ENCODE results near the gene NEURL3. TPM values are rescaled to one million over a fixed set of nuclear protein-coding genes. Genes with fewer than 3 reads are reported as not detected.

The NEURL3 gene
- total RNA-seq, 2 donors from 2014 or later: 40.7 to 71.2 TPM

DNA sequence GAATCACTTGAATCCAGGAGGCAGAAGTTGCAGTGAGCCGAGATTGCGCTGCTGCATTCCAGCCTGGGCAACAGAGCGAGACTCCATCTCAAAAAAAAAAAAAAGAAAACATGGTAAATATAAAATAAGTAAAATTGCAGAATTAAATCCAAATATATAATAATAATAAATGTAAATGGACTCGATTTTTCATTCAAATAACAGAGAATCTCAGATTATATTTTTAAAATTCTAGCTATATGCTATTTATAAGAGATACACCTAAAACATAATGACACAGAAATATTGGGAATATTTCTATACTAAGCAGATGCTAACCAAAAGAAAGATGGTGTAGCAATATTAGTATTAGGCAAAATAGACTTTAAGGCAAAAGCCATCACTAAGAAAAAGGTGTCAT is 15.1 kb upstream of the NEURL3 start:
- Histone ChIP-seq H3K36me3 (replicated peaks in 1 of 2; ENCODE audit: insufficient read depth in 1 of 2, low read depth in 2 of 2) (no peaks in the 10 kb centered on the region), H3K4me1 (no peaks in the 10 kb centered on the region), H3K27me3 (no peaks in the 10 kb centered on the region), H3K9me3 (no peaks in the 10 kb centered on the region), H3K4me3 (no peak overlapping the region), H3K27ac (no peak overlapping the region)
- 70 to 84% methylated on average over 4 of the region's 4 CpGs for WGBS, 2 donors
- DNase-seq: no peak
- ATAC-seq: no peak
- TF ChIP-seq POLR2A (IDR thresholded peaks at IDR 0.05): no peak
- TF ChIP-seq, protein P1, sequence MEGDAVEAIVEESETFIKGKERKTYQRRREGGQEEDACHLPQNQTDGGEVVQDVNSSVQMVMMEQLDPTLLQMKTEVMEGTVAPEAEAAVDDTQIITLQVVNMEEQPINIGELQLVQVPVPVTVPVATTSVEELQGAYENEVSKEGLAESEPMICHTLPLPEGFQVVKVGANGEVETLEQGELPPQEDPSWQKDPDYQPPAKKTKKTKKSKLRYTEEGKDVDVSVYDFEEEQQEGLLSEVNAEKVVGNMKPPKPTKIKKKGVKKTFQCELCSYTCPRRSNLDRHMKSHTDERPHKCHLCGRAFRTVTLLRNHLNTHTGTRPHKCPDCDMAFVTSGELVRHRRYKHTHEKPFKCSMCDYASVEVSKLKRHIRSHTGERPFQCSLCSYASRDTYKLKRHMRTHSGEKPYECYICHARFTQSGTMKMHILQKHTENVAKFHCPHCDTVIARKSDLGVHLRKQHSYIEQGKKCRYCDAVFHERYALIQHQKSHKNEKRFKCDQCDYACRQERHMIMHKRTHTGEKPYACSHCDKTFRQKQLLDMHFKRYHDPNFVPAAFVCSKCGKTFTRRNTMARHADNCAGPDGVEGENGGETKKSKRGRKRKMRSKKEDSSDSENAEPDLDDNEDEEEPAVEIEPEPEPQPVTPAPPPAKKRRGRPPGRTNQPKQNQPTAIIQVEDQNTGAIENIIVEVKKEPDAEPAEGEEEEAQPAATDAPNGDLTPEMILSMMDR (IDR thresholded peaks at IDR 0.05): no peak
- intact Hi-C loops (cut with DNase I): no loop called here

DNA sequence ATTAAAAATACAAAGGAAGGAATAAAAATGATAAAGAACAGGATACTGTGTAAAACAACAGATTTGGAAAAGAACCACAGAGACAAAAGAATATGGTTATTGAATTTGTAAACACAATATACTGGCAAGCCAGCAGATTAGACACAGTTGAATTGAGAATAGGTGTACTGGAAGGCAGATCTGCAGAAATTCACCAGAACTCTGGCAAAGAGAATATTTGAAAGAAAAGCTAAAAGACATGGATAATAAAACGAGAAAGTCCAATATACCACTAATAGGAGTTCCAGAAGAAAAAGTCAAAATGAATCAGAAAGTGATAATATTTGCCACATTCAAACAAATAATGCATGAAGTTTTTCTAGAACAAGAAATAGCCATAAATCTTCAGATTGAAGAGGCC is 11.9 kb upstream of the NEURL3 start:
- TF ChIP-seq POLR2A (IDR thresholded peaks at IDR 0.05): no peak
- TF ChIP-seq, protein P1 (IDR thresholded peaks at IDR 0.05): no peak
- Histone ChIP-seq H3K4me3 (no peak overlapping the region), H3K9me3 (no peaks in the 10 kb centered on the region), H3K27ac (no peak overlapping the region), H3K27me3 (no peaks in the 10 kb centered on the region), H3K36me3 (replicated peaks in 1 of 2; ENCODE audit: insufficient read depth in 1 of 2, low read depth in 2 of 2) (no peaks in the 10 kb centered on the region), H3K4me1 (no peaks in the 10 kb centered on the region)
- ATAC-seq (no peak), DNase-seq (no peak)
- intact Hi-C loops (cut with DNase I): no loop called here
- 56 to 81% methylated on average over 1 of the region's 1 CpG for WGBS, 2 donors

DNA sequence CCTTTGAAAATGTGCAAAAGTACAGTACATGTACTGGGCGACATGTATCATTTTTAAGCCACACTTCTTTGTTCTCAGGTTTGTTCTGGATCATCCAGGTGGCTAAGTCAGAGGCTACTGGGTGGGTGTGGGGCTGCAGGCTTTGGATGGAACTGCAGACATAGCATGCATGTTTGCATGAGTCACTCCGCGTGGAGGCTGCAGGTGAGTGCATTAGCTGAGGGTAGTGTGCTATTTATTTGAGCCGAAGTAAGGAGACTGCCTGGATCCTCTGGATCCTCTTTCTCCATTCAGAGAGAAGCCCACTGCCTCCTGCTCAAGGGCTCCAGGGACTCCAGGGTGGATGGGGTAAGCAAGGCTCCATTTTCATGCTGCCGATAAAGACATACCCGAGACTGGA is 9.4 kb upstream of the NEURL3 start:
- intact Hi-C loops (cut with DNase I): loop anchor here (5.0 kb wide), 1 partner anchor 112 kb away; no protein-coding TSS in a partner anchor
- H3K9me3 ChIP-seq: no peaks in the 10 kb centered on the region
- no peaks in the 10 kb centered on the region for H3K36me3 ChIP-seq (replicated peaks in 1 of 2; ENCODE audit: insufficient read depth in 1 of 2, low read depth in 2 of 2)
- no peak overlapping the region for H3K4me3 ChIP-seq
- DNase-seq: no peak
- no peak for ATAC-seq
- H3K27ac ChIP-seq: no peak overlapping the region
- H3K4me1 ChIP-seq: peaks cover 3% of the 10 kb centered on the region
- WGBS, 2 donors: 77 to 78% methylated on average over 2 to 6 of the region's 6 CpGs
- no peaks in the 10 kb centered on the region for H3K27me3 ChIP-seq
- TF ChIP-seq, protein P1 (IDR thresholded peaks at IDR 0.05): no peak
- TF ChIP-seq POLR2A (IDR thresholded peaks at IDR 0.05): no peak

DNA sequence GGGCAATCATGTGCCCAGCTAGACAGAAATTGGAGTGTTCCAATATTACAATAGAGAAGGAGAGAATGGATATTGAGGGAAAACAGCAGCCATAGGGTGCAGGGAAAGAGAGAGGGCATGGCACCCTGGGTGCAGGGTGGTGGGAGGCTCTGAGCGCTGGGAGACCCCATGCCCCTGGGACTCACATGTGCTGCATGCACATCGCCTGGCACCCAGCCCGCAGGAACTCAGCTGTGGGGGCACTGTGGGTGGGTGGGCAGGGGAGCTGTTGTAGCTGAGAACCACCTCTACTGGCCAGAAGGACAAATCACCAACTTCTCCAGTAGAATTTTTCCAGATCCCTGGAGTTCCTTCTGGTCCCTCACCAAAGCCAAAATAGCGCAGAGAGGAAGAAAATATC is 7.2 kb upstream of the NEURL3 start:
- WGBS, 2 donors: 79 to 81% methylated on average over 4 of the region's 4 CpGs
- TF ChIP-seq POLR2A (IDR thresholded peaks at IDR 0.05): no peak
- TF ChIP-seq, protein P1 (IDR thresholded peaks at IDR 0.05): no peak
- ATAC-seq: no peak

DNA sequence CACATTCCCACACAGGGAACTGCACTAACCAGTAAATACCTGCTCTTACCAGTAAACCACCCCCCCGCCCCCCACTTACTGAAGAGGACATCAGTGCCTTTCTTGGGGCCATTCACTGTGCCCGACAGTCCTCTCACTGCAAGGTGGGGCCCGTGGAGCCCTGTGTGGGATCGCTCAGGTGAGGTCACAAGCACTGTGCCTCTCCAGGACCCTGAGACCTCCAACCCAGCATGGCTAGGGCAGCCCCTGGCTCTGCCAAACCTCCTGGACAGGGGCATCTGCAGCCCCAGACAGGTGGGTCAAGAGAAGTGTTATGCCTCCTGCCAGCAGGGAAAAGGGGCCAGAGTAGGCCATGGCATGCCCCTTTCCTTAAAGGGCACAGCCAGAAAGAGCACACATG is 6.7 kb upstream of the NEURL3 start:
- no peaks in the 10 kb centered on the region for H3K9me3 ChIP-seq
- DNase-seq: no peak

More for the DNA sequence above, 7.2 kb upstream of the NEURL3 start:
- Histone ChIP-seq H3K4me1 (peaks cover 25% of the 10 kb centered on the region), H3K4me3 (no peak overlapping the region), H3K27ac (no peak overlapping the region), H3K36me3 (replicated peaks in 1 of 2; ENCODE audit: insufficient read depth in 1 of 2, low read depth in 2 of 2) (no peaks in the 10 kb centered on the region), H3K9me3 (no peaks in the 10 kb centered on the region), H3K27me3 (no peaks in the 10 kb centered on the region)
- no peak for DNase-seq
- intact Hi-C loops (cut with DNase I): loop anchor here (5.0 kb wide), 1 partner anchor 110 kb away; no protein-coding TSS in a partner anchor

More for the DNA sequence above, 6.7 kb upstream of the NEURL3 start:
- TF ChIP-seq, protein P1 (IDR thresholded peaks at IDR 0.05): no peak
- no peak for TF ChIP-seq POLR2A (IDR thresholded peaks at IDR 0.05)
- H3K4me1 ChIP-seq: peaks cover 30% of the 10 kb centered on the region
- no peaks in the 10 kb centered on the region for H3K27me3 ChIP-seq
- H3K36me3 ChIP-seq (replicated peaks in 1 of 2; ENCODE audit: insufficient read depth in 1 of 2, low read depth in 2 of 2): no peaks in the 10 kb centered on the region
- 73 to 81% methylated on average over 4 of the region's 4 CpGs for WGBS, 2 donors
- no peak for ATAC-seq
- no peak overlapping the region for H3K4me3 ChIP-seq
- no peak overlapping the region for H3K27ac ChIP-seq
- intact Hi-C loops (cut with DNase I): loop anchor here (5.0 kb wide), 1 partner anchor 110 kb away; no protein-coding TSS in a partner anchor
